IgD-negative memory B cell (primary cell): ENCODE data around the gene CYP2R1. TPM values are rescaled to one million over a fixed set of nuclear protein-coding genes. Genes with fewer than 3 reads are reported as not detected.
A peak's percentile ranks its signal among the peaks of the same experiment; 100 is the strongest.
"Not testable (repeated sequence)": the region's sequence is repeated elsewhere in the genome, so short reads cannot be mapped to it uniquely, and the experiment has no call there.

Experiments
- H3K27ac Mint-ChIP-seq, 3 donors: one replicate each; pipeline ENCODE4 v1.8.0; 2020 to 2022; ENCODE audit warnings: mild to moderate bottlenecking in 3 of 3, mixed read lengths in 3 of 3, moderate library complexity in 1 of 3
- H3K27me3 Mint-ChIP-seq: one replicate; pipeline ENCODE4 v1.8.0; 2021; ENCODE audit warnings: mixed read lengths
- H3K36me3 Mint-ChIP-seq: one replicate; pipeline ENCODE4 v1.8.0; 2020; ENCODE audit warnings: mild to moderate bottlenecking, mixed read lengths
- H3K4me1 Mint-ChIP-seq, 3 donors: one replicate each; pipeline ENCODE4 v1.8.0; 2020 to 2022; ENCODE audit warnings: mixed read lengths in 3 of 3, mild to moderate bottlenecking in 1 of 3
- H3K4me3 Mint-ChIP-seq, 4 donors: one replicate each; pipeline ENCODE4 v1.8.0; 2020 to 2022; ENCODE audit warnings: mild to moderate bottlenecking in 4 of 4, mixed read lengths in 4 of 4, moderate library complexity in 3 of 4
- H3K9me3 Mint-ChIP-seq, 3 donors: one replicate each; pipeline ENCODE4 v1.8.0; 2020 to 2021; ENCODE audit warnings: mixed read lengths in 3 of 3, mild to moderate bottlenecking in 1 of 3
- polyA plus RNA-seq: library from polyadenylated mRNA; unstranded; fragments of 300-500 nt; fragmentation: Illumina TruSeq; gene quantifications from one replicate; pipeline ENCODE4 v1.2.3, GENCODE V29; 2021

The CYP2R1 gene
- polyA plus RNA-seq, 1 donor from 2014 or later: 21.6 TPM

- Mint-ChIP-seq H3K27me3 (peaks cover 2% of the 10 kb centered on the region), H3K36me3 (peaks cover 5% of the 10 kb centered on the region), H3K27ac (peak overlapping the region; percentile 96 to 98 (median 96)), H3K4me3 (peak overlapping the region; percentile 86 to 97 (median 95)), H3K9me3 (peaks cover 0 to 2% (median 0%) of the 10 kb centered on the region in 3 donors), H3K4me1 (peaks cover 34 to 38% (median 37%) of the 10 kb centered on the region in 3 donors)
Observed at GRCh38 chr11:14905104-14906033, 13.3 kb upstream of the CYP2R1 start.

- H3K4me1 Mint-ChIP-seq: peaks cover 34 to 38% (median 37%) of the 10 kb centered on the region in 3 donors
- peaks cover 5% of the 10 kb centered on the region for H3K27me3 Mint-ChIP-seq
- H3K36me3 Mint-ChIP-seq: peaks cover 5% of the 10 kb centered on the region
- peak overlapping the region; percentile 86 to 97 (median 92) for H3K4me3 Mint-ChIP-seq
- peak overlapping the region; percentile 85 to 98 (median 96) for H3K27ac Mint-ChIP-seq
- peaks cover 0 to 2% (median 0%) of the 10 kb centered on the region in 3 donors for H3K9me3 Mint-ChIP-seq
Observed at GRCh38 chr11:14904745-14905103, 12.7 kb upstream of the CYP2R1 start.

GRCh38 chr11:14902650-14903350, 10.8 kb upstream of the CYP2R1 start:
- Mint-ChIP-seq H3K9me3 (peaks cover 0 to 2% (median 0%) of the 10 kb centered on the region in 3 donors), H3K4me3 (no peak overlapping the region), H3K36me3 (peaks cover 5% of the 10 kb centered on the region), H3K4me1 (peaks cover 32 to 33% (median 32%) of the 10 kb centered on the region in 3 donors), H3K27ac (no peak overlapping the region), H3K27me3 (peaks cover 5% of the 10 kb centered on the region)

GRCh38 chr11:14898906-14899305, 6.9 kb upstream of the CYP2R1 start:
- H3K36me3 Mint-ChIP-seq: peaks cover 5% of the 10 kb centered on the region
- H3K27ac Mint-ChIP-seq: no peak overlapping the region
- H3K4me1 Mint-ChIP-seq: peaks cover 0 to under 1% (median 0%) of the 10 kb centered on the region in 3 donors
- H3K9me3 Mint-ChIP-seq: no peaks in the 10 kb centered on the region
- no peak overlapping the region for H3K4me3 Mint-ChIP-seq
- H3K27me3 Mint-ChIP-seq: peaks cover 2% of the 10 kb centered on the region

- H3K27me3 Mint-ChIP-seq: peaks cover 2% of the 10 kb centered on the region
- H3K4me3 Mint-ChIP-seq: no peak overlapping the region
- H3K36me3 Mint-ChIP-seq: peaks cover 5% of the 10 kb centered on the region
- no peaks in the 10 kb centered on the region for H3K9me3 Mint-ChIP-seq
- H3K27ac Mint-ChIP-seq: no peak overlapping the region
- H3K4me1 Mint-ChIP-seq: no peaks in the 10 kb centered on the region
Observed at GRCh38 chr11:14898355-14898754, 6.3 kb upstream of the CYP2R1 start.

- H3K4me1 Mint-ChIP-seq: peaks cover 8 to 10% (median 9%) of the 10 kb centered on the region in 3 donors
- no peaks in the 10 kb centered on the region for H3K27me3 Mint-ChIP-seq
- H3K27ac Mint-ChIP-seq: no peak overlapping the region
- peak overlapping the region in 1 of 4 donors; percentile 2 for H3K4me3 Mint-ChIP-seq
- H3K36me3 Mint-ChIP-seq: no peaks in the 10 kb centered on the region
- H3K9me3 Mint-ChIP-seq: no peaks in the 10 kb centered on the region
Observed at GRCh38 chr11:14894657-14895598, 2.9 kb upstream of the CYP2R1 start.

GRCh38 chr11:14892577-14892976, 546 bp upstream of the CYP2R1 start:
- peak overlapping the region; percentile 87 to 97 (median 94) for H3K4me3 Mint-ChIP-seq
- H3K27me3 Mint-ChIP-seq: no peaks in the 10 kb centered on the region
- H3K27ac Mint-ChIP-seq: peak overlapping the region in 2 of 3 donors; percentile 49 to 87
- H3K9me3 Mint-ChIP-seq: no peaks in the 10 kb centered on the region
- no peaks in the 10 kb centered on the region for H3K36me3 Mint-ChIP-seq
- H3K4me1 Mint-ChIP-seq: peaks cover 12 to 23% (median 22%) of the 10 kb centered on the region in 3 donors

- peak overlapping the region; percentile 88 to 99 (median 94) for H3K4me3 Mint-ChIP-seq
- no peaks in the 10 kb centered on the region for H3K27me3 Mint-ChIP-seq
- no peaks in the 10 kb centered on the region for H3K9me3 Mint-ChIP-seq
- H3K4me1 Mint-ChIP-seq: peaks cover 14 to 24% (median 24%) of the 10 kb centered on the region in 3 donors
- peak overlapping the region; percentile 87 to 95 (median 93) for H3K27ac Mint-ChIP-seq
- peaks cover 2% of the 10 kb centered on the region for H3K36me3 Mint-ChIP-seq
Observed at GRCh38 chr11:14891143-14892035, 642 bp downstream of the CYP2R1 start.

- H3K36me3 Mint-ChIP-seq: peaks cover 3% of the 10 kb centered on the region
- H3K4me3 Mint-ChIP-seq: no peak overlapping the region
- H3K9me3 Mint-ChIP-seq: no peaks in the 10 kb centered on the region
- no peaks in the 10 kb centered on the region for H3K27me3 Mint-ChIP-seq
- H3K27ac Mint-ChIP-seq: no peak overlapping the region
- peaks cover 19 to 29% (median 27%) of the 10 kb centered on the region in 3 donors for H3K4me1 Mint-ChIP-seq
Observed at GRCh38 chr11:14886513-14886912, 5.5 kb downstream of the CYP2R1 start.

- Mint-ChIP-seq H3K36me3 (peaks cover 4% of the 10 kb centered on the region), H3K4me3 (no peak overlapping the region), H3K27ac (peak overlapping the region in 1 of 3 donors; percentile 54)
Observed at GRCh38 chr11:14884667-14885273, 7.3 kb downstream of the CYP2R1 start.

GRCh38 chr11:14883683-14884082, 8.3 kb downstream of the CYP2R1 start:
- H3K9me3 Mint-ChIP-seq, H3K36me3 Mint-ChIP-seq, H3K4me3 Mint-ChIP-seq, H3K27ac Mint-ChIP-seq, H3K27me3 Mint-ChIP-seq: not testable (repeated sequence)
- peaks cover 7 to 18% (median 17%) of the 10 kb centered on the region in 3 donors for H3K4me1 Mint-ChIP-seq

More at GRCh38 chr11:14884667-14885273, 7.3 kb downstream of the CYP2R1 start:
- Mint-ChIP-seq H3K4me1 (peaks cover 11 to 21% (median 21%) of the 10 kb centered on the region in 3 donors), H3K27me3 (no peaks in the 10 kb centered on the region), H3K9me3 (no peaks in the 10 kb centered on the region)

GRCh38 chr11:14882196-14882595, 9.8 kb downstream of the CYP2R1 start:
- Mint-ChIP-seq H3K27me3 (no peaks in the 10 kb centered on the region), H3K4me3 (no peak overlapping the region), H3K27ac (peak overlapping the region in 1 of 3 donors; percentile 24), H3K9me3 (no peaks in the 10 kb centered on the region), H3K36me3 (peaks cover 4% of the 10 kb centered on the region), H3K4me1 (peaks cover 9 to 17% (median 11%) of the 10 kb centered on the region in 3 donors)

- peak overlapping the region in 2 of 3 donors; percentile 52 to 78 for H3K27ac Mint-ChIP-seq
- peaks cover 7 to 16% (median 11%) of the 10 kb centered on the region in 3 donors for H3K4me1 Mint-ChIP-seq
- no peak overlapping the region for H3K4me3 Mint-ChIP-seq
- no peaks in the 10 kb centered on the region for H3K9me3 Mint-ChIP-seq
- peaks cover 2% of the 10 kb centered on the region for H3K36me3 Mint-ChIP-seq
- no peaks in the 10 kb centered on the region for H3K27me3 Mint-ChIP-seq
Observed at GRCh38 chr11:14881576-14882193, 10.3 kb downstream of the CYP2R1 start.
